ENCODE data around the gene WDFY3.

Gene WDFY3

DNA sequence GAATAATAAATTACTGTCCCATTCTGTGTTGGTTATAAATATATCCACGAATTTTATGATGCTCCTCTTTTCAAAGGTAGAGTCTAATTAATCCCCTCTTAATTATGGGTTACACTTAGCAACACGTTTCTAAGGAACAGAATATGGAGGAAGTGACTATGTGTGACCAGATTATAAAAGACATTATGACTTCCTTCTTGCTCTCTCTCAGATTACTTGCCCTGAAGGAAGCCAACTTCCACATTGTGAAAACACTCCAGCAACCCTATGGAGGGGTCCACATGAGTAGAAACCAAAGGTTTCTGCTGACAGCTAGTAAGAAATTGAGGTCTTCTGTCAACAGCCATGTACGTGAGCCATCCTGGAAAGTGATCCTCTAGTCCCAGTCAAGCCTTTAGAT, 59.3 kb downstream of the WDFY3 start:
- DNase-seq, result no peak

DNA sequence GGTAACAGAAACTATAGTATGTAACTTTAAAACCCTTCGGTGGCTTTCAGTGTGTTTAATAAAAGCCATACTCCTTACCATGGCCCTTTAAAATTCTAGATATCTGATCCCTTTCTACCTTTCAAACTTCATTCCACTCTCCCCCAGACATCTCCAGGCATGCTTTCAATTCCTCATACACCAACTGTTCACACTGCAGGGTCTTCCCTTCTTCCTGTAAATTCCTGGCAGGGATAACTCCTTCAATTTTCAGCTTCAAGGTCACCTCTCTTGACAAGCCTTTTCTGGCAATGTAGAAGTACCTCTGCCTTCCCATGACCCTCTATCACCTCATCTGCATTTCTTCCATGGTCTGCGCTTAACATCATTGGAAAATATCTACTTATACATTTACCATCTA, 60.8 kb downstream of the WDFY3 start:
- DNase-seq, result no peak

DNA sequence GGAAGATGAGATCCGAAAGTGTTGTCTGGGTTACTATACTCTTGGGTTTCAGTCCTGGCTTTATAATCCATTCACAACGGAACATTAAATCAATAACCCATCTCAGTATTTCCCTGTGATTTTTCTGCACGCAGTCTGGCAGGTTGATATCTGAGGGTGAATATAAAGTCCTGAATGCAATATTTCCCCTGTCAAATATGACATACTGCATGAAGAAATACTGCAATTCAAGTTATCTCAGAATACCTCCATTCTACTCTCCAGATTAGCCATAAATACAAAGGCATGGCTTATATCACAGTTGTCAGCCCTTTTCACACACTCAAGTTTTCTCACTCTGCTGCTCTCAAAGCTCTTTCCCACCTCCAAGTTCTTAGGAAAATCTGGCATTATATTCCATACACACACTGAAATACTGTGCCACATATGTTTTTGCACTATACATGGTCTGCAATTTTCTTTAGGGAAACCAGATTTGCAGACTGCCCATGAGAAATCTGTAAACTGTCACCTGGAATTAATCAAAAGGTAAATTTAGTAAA, 64.7 kb downstream of the WDFY3 start:
- no peak for DNase-seq

DNA sequence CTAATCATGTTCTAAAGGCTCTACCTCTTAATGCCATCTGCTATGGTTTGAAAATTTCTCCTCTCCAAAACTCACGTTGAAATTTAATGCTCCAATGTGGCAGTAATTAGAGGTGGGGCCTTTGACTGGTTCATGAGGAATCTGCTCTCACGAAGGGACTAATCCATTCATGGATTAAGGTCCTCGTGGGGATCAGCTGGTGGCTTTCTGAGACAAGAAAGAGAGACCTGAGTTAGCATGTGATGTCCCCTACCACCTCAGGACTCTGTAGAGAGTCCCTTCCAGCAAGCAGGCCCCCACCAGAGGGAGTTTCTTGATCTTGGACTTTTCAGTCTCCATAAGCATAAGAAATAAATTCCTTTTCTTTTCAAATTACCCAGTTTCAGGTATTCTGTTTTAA, 65.3 kb downstream of the WDFY3 start:
- no peak for DNase-seq

DNA sequence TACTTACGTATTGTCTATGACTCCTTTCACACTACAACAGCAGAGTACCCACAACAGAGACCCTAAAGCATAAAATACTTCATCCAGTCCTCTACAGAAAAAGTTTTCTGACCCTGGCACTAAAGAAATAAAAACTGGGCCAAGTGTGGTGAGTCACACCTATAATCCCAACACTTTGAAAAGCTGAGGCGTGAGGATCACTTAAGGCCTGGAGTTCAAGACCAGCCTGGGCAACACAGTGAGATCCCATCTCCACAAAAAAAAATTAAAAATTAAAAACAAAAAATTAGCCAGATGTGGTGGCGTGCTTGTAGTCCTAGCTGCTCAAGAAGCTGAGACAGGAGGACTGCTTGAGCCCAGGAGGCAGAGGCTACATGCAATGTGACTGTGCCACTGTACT, 66.9 kb downstream of the WDFY3 start:
- no peak for DNase-seq

DNA sequence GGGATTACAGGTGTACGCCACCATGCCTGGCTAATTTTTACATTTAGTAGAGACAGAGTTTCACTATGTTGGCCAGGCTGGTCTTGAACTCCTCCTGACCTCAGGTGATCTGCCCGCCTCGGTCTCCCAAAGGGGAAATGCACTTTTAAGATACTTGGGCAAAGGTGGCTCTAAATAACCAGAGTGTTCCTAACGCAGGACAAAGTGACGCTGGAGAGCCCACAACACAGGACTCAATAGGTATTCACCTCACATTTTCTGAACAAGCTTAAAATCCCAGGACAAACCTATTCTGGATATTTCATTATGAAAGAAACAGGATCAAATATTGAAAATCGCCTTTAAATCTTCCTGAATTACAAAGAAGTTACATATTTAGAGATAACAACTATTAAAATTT, 69.0 kb downstream of the WDFY3 start:
- DNase-seq, result no peak

DNA sequence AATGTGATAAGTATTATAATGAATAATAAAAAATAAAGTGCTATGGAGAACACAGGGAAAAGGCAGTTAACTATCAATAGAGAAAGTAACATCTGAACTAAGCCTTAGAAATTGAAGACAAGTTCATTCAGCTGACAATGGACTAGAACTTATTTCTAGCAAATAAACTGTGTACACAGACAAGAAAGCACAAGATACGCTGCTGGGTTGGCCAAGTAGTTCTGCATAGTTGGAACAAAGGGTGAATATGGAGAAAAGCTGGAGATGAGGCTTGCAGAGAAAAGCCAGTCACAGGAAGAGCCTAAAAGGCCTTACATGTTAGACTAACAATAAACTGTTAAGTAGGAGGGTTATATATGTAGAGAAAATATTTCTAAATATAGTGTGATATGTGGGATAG, 71.2 kb downstream of the WDFY3 start:
- DNase-seq, result no peak

DNA sequence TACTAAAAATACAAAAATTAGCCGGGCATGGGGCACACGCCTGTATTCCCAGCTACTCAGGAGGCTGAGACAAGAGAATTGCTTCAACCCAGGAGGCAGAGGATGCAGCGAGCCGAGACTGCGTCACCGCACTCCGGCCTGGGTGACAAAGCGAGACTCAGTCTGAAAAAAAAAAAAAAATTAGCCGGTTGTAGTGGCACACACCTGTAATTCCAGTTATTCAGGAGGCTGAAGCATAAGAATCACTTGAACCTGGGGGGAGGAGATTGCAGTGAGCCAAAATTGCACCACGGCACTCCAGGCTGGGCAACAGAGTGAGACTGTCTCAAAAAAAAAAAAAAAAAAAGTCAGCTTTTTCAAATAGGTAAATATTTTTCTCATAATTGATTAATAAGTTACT, 71.9 kb downstream of the WDFY3 start:
- DNase-seq, result no peak

DNA sequence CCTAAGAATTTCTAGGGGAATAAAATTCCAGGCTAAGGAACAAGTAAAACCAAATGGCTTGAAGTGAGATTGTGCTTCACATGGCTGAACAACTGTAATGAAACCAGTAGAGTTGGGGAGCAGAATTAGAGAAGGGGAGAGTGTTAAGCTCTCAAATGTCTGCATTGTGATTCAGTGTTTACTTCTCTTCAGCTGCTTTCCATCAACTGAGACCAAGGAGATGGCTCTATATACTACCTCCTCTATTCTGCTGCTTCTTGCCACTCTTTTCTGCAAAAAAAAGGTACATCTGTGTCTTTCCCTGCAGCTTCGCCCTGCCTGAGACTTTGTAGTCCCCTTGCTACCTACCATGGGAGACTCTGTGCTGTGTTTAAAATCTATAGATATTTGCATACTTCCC, 73.5 kb downstream of the WDFY3 start:
- DNase-seq, result no peak

DNA sequence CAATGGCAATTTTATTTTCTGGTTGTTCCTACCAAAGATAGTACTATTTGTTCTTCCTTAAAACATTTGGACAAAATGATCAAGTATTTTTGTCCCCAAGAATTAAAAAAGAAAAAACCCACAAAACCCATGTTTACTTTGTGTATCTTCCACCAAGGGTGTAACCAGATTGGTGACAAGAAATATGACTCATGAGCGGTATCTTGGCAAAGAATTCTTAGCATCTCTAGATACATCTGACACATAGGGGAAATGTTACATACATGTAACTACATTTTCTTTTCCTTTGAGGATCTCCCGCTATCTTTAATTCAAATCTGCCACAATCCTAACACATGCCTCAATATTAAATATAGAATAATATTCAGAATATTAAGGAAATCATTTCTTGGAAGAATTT, 78.7 kb downstream of the WDFY3 start:
- DNase-seq, result no peak

DNA sequence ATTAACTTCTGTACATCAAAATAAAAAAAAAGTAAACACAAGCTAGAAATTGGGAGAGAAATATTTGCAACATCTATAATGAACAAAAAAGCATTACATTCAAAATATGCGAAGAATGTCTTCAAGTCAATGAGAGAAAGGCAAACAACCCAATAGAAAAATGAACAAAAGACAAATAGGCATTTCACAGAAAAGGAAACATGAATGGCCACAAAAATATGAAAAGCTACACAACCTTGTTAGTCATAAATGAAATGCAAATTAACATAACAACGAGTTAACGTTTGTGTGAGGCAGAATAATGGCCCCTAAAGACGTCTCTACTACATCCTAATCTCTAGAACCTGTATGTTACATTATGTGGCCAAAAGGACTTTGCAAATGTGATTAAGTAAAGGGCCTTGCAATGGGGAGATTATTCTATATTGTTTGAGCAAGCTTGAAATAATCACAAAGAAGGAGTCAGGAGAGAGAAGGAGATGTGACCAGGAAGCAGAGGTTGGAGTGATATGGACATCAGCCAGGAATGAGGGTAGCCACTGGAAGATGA, 86.8 kb downstream of the WDFY3 start:
- no peak for DNase-seq

DNA sequence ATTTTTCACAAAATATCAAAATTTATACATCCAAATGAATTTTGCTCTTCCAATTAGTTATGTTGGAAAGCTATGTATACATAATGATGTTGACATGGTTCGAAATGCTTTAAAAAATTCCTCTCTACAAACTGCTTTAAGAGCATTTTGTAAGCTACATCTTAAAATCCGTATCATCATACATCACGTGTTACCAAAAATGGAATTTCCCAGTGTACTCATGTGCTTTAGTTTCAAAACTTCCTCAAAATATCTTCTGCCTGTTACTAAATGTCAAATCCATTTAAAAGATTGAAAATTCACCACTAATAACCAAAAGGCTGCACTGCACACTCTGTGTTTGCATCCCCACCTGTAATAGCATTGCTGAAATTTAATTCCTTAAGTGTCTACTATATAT, 87.9 kb downstream of the WDFY3 start:
- no peak for DNase-seq

DNA sequence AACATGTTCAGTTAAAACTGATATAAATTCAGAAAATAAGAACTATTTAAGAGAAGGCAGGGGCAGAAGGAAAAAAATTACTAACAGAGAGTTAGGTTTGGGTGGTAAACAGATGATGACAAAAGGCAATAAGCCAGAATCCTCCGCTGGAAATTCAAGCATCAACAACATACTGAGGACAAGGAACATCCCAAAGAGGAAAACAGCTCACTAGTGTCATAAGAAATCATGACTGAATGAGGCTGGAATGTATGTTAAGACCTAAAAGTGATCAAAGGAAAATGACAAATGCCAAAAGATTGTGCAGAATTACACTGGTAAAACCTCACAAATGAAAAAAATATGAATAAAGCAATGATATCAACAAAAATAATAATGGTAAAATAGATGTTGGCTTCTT, 88.4 kb downstream of the WDFY3 start:
- no peak for DNase-seq

DNA sequence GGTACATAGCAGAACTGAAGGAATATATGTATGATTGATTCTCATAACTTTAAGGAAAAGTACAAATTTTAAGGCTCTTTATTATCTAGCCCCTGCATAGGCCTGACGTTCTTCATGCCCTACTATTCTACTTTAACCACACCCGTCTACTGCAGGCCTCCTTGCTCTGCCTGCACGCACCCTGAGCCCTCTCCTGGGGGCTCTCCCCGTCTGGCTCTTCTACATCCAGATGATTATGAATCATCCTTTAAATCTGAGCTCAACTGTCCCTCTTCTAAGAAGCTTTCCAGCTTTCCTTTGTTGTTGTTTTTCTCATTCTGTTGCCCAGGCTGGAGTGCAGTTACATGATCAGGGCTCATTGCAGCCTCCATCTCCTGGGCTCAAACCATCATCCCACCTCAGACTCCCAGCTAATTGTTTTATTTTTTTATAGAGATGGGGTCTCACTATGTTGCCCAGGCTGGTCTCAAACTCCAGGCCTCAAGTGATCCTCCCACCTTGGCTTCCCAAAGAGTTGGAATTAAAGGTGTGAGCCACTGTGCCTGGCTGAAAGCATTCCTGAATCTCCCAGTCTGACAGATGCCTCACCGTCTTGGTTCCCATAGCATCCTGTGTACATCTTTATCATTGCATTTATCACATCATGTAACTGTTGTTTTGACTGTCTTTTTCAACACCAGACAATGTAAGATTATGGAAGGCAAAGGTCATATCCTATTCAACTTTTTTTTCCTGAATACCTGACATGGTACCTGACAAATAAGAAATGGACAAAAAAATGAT, 89.2 kb downstream of the WDFY3 start:
- DNase-seq, result no peak

DNA sequence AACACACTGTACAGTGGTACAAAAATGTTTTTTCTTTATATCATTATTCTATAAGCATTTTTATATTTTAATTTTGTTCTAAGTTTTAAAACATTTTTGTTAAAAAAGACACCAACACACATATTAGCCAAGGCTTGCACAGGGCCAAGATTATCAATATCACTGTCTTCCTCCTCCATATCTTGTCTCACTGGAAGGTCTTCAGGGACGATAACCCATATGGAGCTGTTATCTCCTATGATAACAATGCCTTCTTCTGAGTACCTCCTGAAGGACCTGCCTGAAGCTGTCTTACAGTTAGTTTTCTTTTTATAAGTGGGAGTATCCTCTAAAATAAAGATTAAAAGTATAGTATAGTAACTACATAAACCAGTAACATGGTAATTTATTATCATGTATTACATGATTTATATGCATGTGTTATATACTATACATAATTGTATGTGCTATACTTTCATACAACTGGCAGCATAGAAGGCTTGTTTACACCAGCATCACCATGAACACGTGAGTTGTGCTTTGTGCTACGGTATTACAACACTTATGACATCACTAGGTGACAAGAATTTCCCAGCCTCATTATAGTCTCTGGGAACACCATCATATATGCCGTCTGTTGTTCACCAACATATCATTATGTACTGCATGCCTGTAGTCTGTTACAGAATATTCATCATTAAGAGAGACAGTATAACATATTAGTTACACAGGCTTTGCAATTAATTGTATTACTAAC, 90.7 kb downstream of the WDFY3 start:
- DNase-seq, result no peak

DNA sequence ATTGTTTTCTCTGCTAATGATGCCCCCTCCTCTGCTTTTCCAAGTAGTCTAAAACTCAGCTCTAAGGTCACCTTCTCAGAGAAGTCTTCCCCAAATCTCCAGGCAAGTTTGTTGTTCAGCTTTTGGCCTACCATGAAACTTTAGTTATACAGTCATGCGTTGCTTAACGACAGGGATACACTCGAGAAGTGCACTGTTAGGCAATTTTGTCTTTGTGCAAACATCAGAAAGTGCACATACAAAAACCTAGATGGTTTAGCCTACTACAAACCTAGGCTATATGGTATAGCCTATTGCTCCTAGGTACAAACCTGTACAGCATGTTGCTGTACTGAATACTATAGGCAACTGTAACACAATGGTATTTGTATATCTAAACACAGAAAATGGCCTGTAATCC, 91.9 kb downstream of the WDFY3 start:
- DNase-seq, result no peak

DNA sequence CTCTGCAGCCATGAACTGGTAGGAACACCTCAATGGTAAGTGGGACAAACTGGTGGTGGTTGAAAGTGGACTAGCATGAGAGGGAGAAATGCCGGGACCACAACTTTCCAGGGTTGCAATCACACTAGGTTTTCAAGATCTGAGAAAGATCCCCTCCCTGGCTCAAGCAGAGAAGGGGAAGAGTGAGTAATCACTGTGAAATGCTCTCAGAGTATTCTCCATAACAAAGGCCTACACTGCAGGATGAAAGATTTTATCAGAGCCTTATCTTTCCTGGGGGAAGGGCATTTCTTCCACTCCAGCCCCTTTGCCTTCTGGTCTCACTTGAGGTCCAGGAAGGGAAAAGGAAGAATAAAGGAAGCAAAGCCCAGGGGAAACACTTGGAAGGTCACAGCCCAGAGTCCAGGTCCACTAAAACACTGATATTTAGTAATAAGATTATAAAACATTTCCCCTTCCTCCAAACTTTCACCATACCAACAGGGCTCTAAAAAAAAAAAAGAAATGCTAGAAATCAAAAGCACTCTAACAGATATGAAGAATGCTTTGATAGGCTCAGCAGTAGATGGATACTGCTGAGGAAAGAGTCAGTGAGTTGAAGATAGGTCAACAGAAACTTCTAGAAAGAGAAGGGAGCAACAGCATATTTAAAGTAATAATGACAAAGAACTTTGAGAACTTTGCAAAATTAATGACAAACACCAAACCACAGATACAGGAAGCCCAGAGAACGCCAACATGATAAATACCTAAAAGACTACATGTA, 95.9 kb downstream of the WDFY3 start:
- no peak for DNase-seq

DNA sequence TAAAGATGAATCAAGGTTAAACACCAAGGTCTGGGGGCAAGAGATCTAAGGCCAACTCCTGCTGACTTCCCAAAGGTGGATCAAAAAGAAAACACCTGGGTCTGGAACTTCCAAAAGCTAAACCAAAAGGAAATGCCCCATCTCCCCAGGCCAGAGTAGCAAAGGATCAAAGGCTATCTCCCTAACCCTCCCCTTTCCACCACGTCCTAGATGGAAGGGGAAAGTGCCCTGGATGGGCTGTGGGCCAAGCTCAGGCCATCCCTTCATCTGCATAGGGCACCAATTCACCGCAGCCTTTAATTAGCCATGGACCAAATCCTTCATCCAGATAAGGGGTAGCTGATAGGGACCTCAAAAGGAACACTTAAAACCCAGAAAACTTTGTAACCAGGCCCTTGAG, 100.2 kb downstream of the WDFY3 start:
- no peak for DNase-seq

DNA sequence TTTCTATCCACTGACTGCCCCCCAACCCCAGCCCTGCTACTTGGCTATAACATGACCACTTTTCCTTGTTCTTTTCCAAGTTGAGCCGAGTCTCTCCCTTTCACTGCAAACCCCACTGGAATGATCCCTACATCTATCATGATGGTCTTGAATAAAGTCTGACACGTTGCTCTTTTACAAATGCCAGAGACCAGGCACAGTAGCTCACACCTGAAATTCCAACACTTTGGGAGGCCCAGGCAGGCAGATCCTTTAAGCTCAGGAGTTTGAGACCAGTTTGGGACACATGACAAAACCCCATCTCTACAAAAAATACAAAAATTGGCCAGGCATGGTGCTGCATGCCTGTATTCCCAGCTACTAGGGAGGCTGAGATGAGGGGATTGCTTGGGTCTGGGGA, 100.9 kb downstream of the WDFY3 start:
- no peak for DNase-seq

DNA sequence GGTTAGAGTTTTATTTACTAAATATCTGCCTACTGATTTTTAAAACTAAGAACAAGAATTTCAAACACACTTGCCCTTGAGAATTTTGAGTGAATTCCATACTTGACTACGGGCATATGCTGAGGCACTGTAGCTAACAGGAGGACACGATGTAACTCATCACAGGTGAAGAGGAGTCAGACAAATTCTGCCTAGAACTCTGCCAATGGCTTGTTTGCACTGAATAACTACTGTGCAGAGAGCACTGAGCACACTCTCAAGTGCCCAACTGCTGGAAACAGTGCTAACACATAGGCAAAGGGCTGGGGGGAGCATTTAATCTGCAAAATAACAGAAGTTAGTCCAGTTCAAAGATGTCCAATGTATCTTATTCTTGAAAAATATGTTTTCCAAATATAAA, 104.4 kb downstream of the WDFY3 start:
- no peak for DNase-seq

DNA sequence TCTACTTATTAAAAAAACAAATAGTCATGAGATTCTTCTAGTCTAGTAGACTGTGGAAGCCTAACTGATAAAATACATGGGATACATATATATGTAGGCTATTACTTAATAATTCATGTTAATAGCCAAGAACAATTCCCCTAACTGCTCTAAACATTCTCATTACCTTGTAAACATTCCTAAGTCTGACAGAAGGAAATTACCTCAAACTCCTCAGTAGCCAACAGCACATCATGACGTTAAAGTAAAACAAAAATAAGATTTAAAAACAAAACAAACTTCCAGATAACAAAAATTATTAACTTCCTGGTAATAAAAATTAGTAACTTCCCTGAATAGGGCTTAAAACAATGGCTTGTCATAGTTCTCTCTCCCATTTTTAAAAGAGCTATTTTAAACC, 109.2 kb downstream of the WDFY3 start:
- DNase-seq, result no peak

DNA sequence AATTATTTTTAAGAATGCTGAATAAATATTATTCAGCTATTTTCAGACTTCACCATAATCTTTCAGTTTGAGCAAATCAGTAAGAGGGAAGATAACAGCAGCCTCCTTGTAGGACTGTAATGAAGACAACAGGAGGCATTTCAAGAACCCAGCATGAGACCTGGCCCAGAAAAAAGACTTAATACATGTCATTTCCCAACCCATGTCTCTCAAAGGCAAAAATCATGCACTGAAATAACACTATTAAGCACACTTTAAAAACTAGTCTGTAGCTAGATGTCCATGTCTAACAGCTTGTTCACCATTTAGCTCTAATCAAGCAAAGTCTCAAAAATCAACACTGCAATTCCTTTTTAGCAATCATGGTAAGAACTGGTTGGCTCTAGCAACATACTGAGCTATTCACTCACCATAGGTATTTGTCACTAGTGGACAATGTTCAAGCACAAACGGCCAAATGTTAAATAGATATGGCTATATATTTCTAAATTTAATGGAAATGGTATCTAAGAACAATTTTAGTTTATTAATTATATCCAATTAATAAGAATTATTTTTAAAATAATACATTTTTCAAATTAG, 109.9 kb downstream of the WDFY3 start:
- DNase-seq, result no peak

DNA sequence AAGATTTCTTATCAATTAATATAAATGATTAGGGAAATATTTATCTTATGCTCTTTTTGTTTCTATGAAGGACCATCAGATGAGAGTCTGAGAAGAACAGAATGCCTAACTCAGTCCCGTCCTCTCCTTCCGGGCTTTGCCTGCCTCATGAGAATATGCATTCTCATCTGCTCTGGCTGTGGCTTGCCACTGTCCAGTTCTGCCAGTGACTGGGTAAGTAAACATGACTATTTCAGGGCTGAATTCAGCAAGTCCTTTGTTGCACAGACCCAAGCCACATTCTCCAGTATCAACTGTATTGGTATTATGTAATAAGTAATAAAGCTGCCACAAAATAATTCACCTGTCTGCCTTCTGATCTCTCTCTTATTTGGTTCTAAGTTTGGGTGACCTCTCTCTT, 110.7 kb downstream of the WDFY3 start:
- DNase-seq, result no peak

Data from DMS79 (cell line).